SK-N-SH treated with all-trans-retinoic acid at 6 μM for 48 hours (cell line): ENCODE results near the gene NTMT1.

Experiments used
- ATAC-seq: fragments of 200-7000 bp; cut with Tn5 transposase; 3 replicates; pipeline ENCODE4 v1.9.1; 2020; ENCODE audit warnings: mild to moderate bottlenecking, moderate library complexity
- ARNTL ChIP-seq: fragments of 450-650 bp; formaldehyde crosslinking; IDR thresholded peaks from 2 replicates; pipeline ENCODE4 v1.5.0; 2020; ENCODE audit warnings: low read depth, mild to moderate bottlenecking, moderate library complexity, borderline replicate concordance
- BACH2 ChIP-seq: fragments of 250-450 bp; sonication (Bioruptor Pico); IDR thresholded peaks from 2 replicates; pipeline ENCODE4 v1.9.0; 2021; ENCODE audit warnings: mild to moderate bottlenecking, borderline replicate concordance
- CSDC2 ChIP-seq: fragments of 250-450 bp; sonication (Bioruptor Pico); IDR thresholded peaks from 2 replicates; pipeline ENCODE4 v1.5.0; 2020; ENCODE audit warnings: mild to moderate bottlenecking, moderate library complexity
- CSRNP3 ChIP-seq: fragments of 250-450 bp; sonication (Bioruptor Pico); IDR thresholded peaks from 2 replicates; pipeline ENCODE4 v1.5.1; 2021; ENCODE audit warnings: mild to moderate bottlenecking, moderate library complexity
- ESRRG ChIP-seq: fragments of 250-450 bp; sonication (Bioruptor Pico); IDR thresholded peaks from 2 replicates; pipeline ENCODE4 v1.6.1; 2021; ENCODE audit warnings: mild to moderate bottlenecking
- GLIS3 ChIP-seq: fragments of 250-450 bp; sonication (Bioruptor Pico); IDR thresholded peaks from 2 replicates; pipeline ENCODE4 v1.5.0; 2020; ENCODE audit warnings: mild to moderate bottlenecking, moderate library complexity
- OSR1 ChIP-seq: fragments of 250-450 bp; sonication (Bioruptor Pico); IDR thresholded peaks from 2 replicates; pipeline ENCODE4 v1.8.0; 2022; ENCODE audit warnings: moderate library complexity, mild to moderate bottlenecking, inconsistent platforms
- PATZ1 ChIP-seq: fragments of 250-450 bp; sonication (Bioruptor Pico); IDR thresholded peaks from 2 replicates; pipeline ENCODE4 v1.8.0; 2020; ENCODE audit warnings: mild to moderate bottlenecking, moderate library complexity, borderline replicate concordance
- PPARA ChIP-seq: fragments of 250-450 bp; sonication (Bioruptor Pico); IDR thresholded peaks from 2 replicates; pipeline ENCODE4 v1.5.0; 2020; ENCODE audit warnings: mild to moderate bottlenecking, borderline replicate concordance
- SNAI2 ChIP-seq: fragments of 250-450 bp; sonication (Bioruptor Pico); IDR thresholded peaks from 2 replicates; pipeline ENCODE4 v1.5.0; 2020; ENCODE audit warnings: mild to moderate bottlenecking, moderate library complexity
- TCF4 ChIP-seq: fragments of 250-450 bp; sonication (Bioruptor Pico); IDR thresholded peaks from 2 replicates; pipeline ENCODE4 v1.8.0; 2021; ENCODE audit warnings: mild to moderate bottlenecking, moderate library complexity, borderline replicate concordance
- TSHZ2 ChIP-seq: fragments of 250-450 bp; sonication (Bioruptor Pico); IDR thresholded peaks from 2 replicates; pipeline ENCODE4 v1.5.0; 2020; ENCODE audit warnings: mild to moderate bottlenecking, moderate library complexity
- ZFP3 ChIP-seq: fragments of 250-450 bp; sonication (Bioruptor Pico); IDR thresholded peaks from 2 replicates; pipeline ENCODE4 v1.5.0; 2020; ENCODE audit warnings: mild to moderate bottlenecking, moderate library complexity
- ZFP30 ChIP-seq: fragments of 450-650 bp; formaldehyde crosslinking; IDR thresholded peaks from 2 replicates; pipeline ENCODE4 v1.5.0; 2022; ENCODE audit warnings: mild to moderate bottlenecking, moderate library complexity
- ZNF565 ChIP-seq: fragments of 450-650 bp; formaldehyde crosslinking; conservative IDR thresholded peaks from 2 replicates; pipeline ENCODE4 v1.5.0; 2020; ENCODE audit warnings: low read depth, mild to moderate bottlenecking, moderate library complexity
- ZNF70 ChIP-seq: fragments of 450-650 bp; formaldehyde crosslinking; IDR thresholded peaks from 2 replicates; pipeline ENCODE4 v1.5.0; 2020; ENCODE audit warnings: mild to moderate bottlenecking, moderate library complexity
- ZNF8 ChIP-seq: fragments of 450-650 bp; formaldehyde crosslinking; IDR thresholded peaks from 2 replicates; pipeline ENCODE4 v1.5.0; 2020; ENCODE audit warnings: mild to moderate bottlenecking, moderate library complexity
- TF ChIP-seq, protein P1 (sequence below): fragments of 250-450 bp; sonication (Bioruptor Pico); IDR thresholded peaks from 2 replicates; pipeline ENCODE4 v1.5.1; 2020; ENCODE audit warnings: low read depth, mild to moderate bottlenecking, moderate library complexity

The NTMT1 gene

DNA sequence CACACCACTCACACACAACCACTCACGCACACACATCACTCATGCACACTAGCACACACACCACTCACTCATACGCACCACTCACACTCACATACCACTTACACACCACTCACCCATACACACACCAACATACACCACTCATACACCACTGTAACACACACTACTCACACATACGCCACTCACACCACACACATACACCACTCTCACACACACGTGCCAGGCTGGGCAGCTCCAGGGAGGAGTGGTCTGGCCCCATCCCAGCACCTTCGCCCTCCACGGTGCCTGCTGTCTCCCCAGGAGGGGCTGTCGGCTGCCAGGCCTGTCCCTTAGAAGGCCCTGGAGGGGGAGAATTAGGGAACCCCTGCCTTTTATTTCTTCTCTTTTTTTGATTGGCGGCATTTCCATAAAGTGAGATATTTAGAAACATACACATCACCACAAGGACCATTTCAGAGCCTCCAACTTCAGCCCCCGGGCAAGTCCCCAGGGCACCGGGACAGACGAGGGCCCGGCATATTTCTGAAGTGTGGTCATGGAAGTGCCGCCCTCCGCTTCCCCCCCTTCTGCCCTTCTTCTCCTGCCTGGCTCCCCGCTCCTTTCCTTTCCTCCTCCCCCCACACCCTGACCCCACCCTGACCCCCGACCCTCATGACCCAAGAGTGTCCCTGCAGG lies 22.3 kb downstream of the NTMT1 start:
- ATAC-seq: peak; percentile 31; the same call in 2 of the 3 replicates
- TF ChIP-seq OSR1 (CRISPR knock-in tag): no peak
- TF ChIP-seq TSHZ2 (CRISPR knock-in tag): no peak
- TF ChIP-seq PPARA (CRISPR knock-in tag): no peak
- TF ChIP-seq ESRRG (CRISPR knock-in tag): no peak
- TF ChIP-seq PATZ1 (CRISPR knock-in tag): no peak
- TF ChIP-seq GLIS3: no peak

DNA sequence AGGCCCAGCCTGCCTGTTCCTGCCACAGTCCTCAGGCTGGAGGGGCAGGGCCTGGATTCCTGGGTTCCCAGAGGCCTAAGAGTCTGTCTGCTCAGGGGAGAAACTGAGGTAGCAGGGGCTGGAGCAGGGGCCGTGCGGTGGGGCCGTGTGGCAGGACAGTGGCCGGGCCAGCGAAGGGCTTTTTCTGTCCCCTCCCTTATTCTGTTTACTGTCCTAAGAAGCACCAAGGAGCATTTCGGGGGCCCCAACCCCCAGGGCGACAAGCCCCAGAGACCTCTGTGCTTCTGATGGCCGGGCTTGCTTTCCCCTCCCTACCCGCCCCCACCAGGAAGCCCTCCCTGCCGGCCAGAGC lies 22.8 kb downstream of the NTMT1 start:
- ATAC-seq: no peak; the same call in 2 of the 3 replicates
- TF ChIP-seq ZNF565: no peak
- no peak for TF ChIP-seq BACH2 (CRISPR knock-in tag)
- TF ChIP-seq ARNTL (CRISPR knock-in tag): no peak
- TF ChIP-seq GLIS3: no peak
- no peak for TF ChIP-seq OSR1 (CRISPR knock-in tag)
- TF ChIP-seq, protein P1, sequence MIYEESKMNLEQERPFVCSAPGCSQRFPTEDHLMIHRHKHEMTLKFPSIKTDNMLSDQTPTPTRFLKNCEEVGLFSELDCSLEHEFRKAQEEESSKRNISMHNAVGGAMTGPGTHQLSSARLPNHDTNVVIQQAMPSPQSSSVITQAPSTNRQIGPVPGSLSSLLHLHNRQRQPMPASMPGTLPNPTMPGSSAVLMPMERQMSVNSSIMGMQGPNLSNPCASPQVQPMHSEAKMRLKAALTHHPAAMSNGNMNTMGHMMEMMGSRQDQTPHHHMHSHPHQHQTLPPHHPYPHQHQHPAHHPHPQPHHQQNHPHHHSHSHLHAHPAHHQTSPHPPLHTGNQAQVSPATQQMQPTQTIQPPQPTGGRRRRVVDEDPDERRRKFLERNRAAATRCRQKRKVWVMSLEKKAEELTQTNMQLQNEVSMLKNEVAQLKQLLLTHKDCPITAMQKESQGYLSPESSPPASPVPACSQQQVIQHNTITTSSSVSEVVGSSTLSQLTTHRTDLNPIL (CRISPR knock-in tag): no peak
- no peak for TF ChIP-seq PATZ1 (CRISPR knock-in tag)
- no peak for TF ChIP-seq CSRNP3 (CRISPR knock-in tag)
- no peak for TF ChIP-seq ZFP3 (CRISPR knock-in tag)
- no peak for TF ChIP-seq TCF4 (CRISPR knock-in tag)
- TF ChIP-seq SNAI2 (CRISPR knock-in tag): no peak
- no peak for TF ChIP-seq ZNF70 (CRISPR knock-in tag)
- TF ChIP-seq ZFP30 (CRISPR knock-in tag): no peak
- TF ChIP-seq CSDC2: no peak
- no peak for TF ChIP-seq ZNF8
- TF ChIP-seq PPARA (CRISPR knock-in tag): no peak

DNA sequence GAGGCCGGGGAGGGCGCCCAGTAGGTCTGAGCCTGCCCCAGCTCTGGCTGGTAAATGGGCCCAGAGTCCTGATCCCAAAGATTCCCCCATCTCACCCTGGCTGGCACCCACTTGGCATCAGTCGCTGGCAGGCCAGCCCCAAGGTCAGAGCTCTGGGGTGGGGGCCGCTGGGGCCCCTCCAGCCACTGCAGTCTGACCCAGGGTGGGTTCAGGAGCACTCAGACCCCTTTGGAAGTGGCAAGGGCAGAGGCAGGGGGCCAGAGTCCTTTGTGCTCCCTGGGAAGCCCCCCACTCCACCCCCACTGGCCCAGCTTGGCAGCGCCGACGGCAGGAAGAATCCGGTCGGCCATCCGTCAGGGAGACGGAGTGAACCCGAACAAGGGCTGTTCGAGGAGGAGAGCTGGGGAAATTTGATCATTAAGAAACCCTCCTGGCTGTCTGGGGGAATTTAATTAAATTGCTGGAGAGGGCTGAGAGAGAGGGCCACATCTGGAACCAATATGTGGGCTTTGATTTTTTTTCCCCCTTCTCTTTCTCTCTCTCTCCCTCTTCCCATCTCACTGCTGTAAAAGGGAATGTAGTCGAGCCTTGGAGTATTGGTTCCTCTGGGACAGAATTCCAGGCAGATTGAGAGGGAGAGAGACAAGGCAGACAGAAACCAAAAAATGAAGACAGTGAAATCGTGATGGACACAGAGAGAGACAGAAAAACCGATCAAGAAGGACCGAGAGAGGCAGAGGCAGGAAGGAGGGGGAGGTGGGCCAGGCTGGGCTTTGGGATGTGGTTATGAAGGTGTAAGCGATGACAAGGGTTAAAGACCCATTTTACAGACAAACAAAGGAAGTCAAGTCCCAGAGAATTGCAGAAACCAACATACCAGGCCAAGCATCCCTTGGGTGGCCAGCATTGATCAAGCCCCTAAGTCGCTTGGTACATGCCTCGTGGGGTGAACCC lies 24.0 kb downstream of the NTMT1 start:
- ATAC-seq: peak; percentile 85

More for the DNA sequence above, 24.0 kb downstream of the NTMT1 start:
- no peak for TF ChIP-seq CSDC2
- TF ChIP-seq TSHZ2 (CRISPR knock-in tag): peak; percentile 62; the same call in 1 of the 2 replicates
- TF ChIP-seq TCF4 (CRISPR knock-in tag): peak; percentile 95
- peak; percentile 7; the same call in 1 of the 2 replicates for TF ChIP-seq ZNF70 (CRISPR knock-in tag)
